ENCODE data around the gene TBC1D5.
"Not testable (repeated sequence)": the region's sequence is repeated elsewhere in the genome, so short reads cannot be mapped to it uniquely, and the experiment has no call there.

TBC1D5 gene

DNA sequence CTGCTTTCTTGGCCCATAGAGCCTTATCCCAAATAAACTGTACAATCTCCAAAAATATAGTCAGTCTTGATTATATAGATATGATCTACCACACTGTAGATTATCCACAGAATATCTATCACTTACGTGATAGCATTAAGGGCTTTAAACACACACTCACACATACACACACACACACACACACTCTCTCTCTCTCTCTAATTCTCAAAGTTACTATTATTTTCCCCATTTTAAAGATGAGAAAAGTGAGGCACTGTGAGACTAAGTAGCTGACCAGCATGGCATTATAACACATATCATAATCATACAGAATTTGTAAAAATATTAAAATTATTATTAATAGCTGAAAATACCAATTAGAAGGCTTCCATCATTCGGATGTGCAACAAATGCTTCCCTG, 4.2 kb downstream of the TBC1D5 start:
- H3K27ac ChIP-seq, result no peak overlapping the region
- TF ChIP-seq, protein P1, sequence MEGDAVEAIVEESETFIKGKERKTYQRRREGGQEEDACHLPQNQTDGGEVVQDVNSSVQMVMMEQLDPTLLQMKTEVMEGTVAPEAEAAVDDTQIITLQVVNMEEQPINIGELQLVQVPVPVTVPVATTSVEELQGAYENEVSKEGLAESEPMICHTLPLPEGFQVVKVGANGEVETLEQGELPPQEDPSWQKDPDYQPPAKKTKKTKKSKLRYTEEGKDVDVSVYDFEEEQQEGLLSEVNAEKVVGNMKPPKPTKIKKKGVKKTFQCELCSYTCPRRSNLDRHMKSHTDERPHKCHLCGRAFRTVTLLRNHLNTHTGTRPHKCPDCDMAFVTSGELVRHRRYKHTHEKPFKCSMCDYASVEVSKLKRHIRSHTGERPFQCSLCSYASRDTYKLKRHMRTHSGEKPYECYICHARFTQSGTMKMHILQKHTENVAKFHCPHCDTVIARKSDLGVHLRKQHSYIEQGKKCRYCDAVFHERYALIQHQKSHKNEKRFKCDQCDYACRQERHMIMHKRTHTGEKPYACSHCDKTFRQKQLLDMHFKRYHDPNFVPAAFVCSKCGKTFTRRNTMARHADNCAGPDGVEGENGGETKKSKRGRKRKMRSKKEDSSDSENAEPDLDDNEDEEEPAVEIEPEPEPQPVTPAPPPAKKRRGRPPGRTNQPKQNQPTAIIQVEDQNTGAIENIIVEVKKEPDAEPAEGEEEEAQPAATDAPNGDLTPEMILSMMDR (IDR thresholded peaks at IDR 0.05; ENCODE audit: low read depth, low read length, missing control alignments), result no peak
- in situ Hi-C loops (cut with HindIII; ENCODE audit: low pct_ligation_motif_present, low sequenced_read_pairs), result no loop called here
- H3K27me3 ChIP-seq (replicated peaks), result no peaks in the 10 kb centered on the region
- no peak overlapping the region for H3K4me3 ChIP-seq (ENCODE audit: low read depth, low read length)
- no peaks in the 10 kb centered on the region for H3K36me3 ChIP-seq (replicated peaks)
- no peak for DNase-seq

DNA sequence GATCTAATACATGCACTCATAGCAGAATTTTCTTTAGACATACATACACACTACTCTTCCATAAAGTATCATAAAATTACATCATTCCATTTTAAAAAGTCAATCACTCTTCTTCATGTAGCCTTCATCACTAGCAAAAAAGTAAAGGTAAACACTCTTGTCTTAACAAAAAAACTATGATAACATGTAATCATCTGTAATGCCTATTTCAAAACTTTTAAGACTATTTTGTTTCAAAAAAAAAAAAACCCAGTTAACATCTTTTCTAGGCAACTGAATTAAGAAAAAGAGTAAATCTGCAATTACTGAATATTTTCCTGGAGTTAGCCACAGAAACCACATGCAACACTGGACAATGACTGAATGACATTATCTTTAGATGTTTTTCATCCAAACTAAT, 4.8 kb downstream of the TBC1D5 start:
- no peak for DNase-seq
- H3K27me3 ChIP-seq (replicated peaks), result no peaks in the 10 kb centered on the region
- in situ Hi-C loops (cut with HindIII; ENCODE audit: low pct_ligation_motif_present, low sequenced_read_pairs), result no loop called here
- TF ChIP-seq, protein P1 (IDR thresholded peaks at IDR 0.05; ENCODE audit: low read depth, low read length, missing control alignments), result no peak
- H3K4me3 ChIP-seq (ENCODE audit: low read depth, low read length), result no peak overlapping the region
- H3K27ac ChIP-seq, result no peak overlapping the region
- H3K36me3 ChIP-seq (replicated peaks), result no peaks in the 10 kb centered on the region

DNA sequence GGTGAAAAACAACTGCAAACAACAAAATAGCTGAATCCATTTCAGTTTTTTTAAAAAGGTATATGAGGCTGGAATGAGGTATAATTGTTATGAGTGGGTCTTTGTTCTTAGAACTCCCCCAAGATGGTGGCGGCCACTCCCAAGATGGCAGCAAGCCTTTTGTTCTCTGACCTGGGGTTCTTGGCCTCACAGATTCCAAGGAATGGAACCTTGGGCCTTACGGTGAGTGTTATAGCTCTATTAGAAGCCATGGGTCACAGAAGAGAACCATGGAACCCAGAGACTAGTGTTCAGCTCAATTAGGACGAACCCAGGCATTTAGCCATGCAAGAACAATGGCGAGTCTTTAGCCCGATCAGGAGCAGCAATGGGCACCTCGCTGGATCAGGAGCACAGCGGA, 7.1 kb downstream of the TBC1D5 start:
- in situ Hi-C loops (cut with HindIII; ENCODE audit: low pct_ligation_motif_present, low sequenced_read_pairs); H3K27me3 ChIP-seq (replicated peaks); H3K27ac ChIP-seq; H3K36me3 ChIP-seq (replicated peaks); DNase-seq; H3K4me3 ChIP-seq (ENCODE audit: low read depth, low read length): not testable (repeated sequence)

DNA sequence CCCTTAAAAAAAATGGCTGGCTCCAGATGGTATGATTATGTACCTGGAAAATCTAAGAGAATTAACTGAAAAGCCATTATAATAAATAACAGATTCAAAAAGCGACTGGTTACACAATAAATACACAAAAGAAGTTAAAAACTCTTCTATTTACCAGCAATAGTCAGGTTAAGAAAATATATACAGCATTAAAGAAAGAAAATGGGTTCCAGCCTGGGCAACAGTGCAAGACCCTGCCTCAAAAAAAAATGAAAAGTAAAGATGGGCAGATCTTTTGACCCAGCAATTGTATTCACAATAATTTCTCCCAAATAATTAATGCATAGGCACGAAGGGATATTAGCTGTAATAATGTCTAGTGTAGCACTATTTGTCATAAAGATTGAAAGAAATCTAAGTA, 8.7 kb downstream of the TBC1D5 start:
- in situ Hi-C loops (cut with HindIII; ENCODE audit: low pct_ligation_motif_present, low sequenced_read_pairs), result no loop called here
- DNase-seq, result no peak
- Histone ChIP-seq H3K27me3 (replicated peaks) (no peaks in the 10 kb centered on the region), H3K36me3 (replicated peaks) (no peaks in the 10 kb centered on the region), H3K27ac (no peak overlapping the region), H3K4me3 (ENCODE audit: low read depth, low read length) (no peak overlapping the region)
- TF ChIP-seq, protein P1 (IDR thresholded peaks at IDR 0.05; ENCODE audit: low read depth, low read length, missing control alignments), result no peak

DNA sequence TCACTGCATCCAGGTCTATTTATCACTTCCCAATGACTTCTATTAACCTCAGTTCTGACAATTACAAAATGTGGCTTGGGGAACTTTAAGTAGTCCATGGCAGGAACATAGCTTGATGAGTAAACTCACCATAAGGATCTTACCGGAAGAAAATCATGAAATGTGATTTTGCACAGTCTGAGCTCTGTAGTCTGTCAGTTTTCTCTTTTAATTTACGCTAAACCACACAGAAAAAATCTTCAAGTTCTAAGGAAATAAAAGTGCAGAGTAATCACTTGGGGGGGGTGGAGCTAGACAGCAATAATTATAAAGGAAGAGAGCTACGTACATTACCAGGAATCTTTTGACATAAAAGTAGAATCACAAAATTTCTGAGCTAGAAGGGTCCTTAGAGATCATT, 9.2 kb downstream of the TBC1D5 start:
- DNase-seq, result no peak
- in situ Hi-C loops (cut with HindIII; ENCODE audit: low pct_ligation_motif_present, low sequenced_read_pairs), result no loop called here
- no peaks in the 10 kb centered on the region for H3K36me3 ChIP-seq (replicated peaks)
- H3K27ac ChIP-seq, result no peak overlapping the region
- TF ChIP-seq, protein P1 (IDR thresholded peaks at IDR 0.05; ENCODE audit: low read depth, low read length, missing control alignments), result no peak
- H3K27me3 ChIP-seq (replicated peaks), result no peaks in the 10 kb centered on the region
- no peak overlapping the region for H3K4me3 ChIP-seq (ENCODE audit: low read depth, low read length)

DNA sequence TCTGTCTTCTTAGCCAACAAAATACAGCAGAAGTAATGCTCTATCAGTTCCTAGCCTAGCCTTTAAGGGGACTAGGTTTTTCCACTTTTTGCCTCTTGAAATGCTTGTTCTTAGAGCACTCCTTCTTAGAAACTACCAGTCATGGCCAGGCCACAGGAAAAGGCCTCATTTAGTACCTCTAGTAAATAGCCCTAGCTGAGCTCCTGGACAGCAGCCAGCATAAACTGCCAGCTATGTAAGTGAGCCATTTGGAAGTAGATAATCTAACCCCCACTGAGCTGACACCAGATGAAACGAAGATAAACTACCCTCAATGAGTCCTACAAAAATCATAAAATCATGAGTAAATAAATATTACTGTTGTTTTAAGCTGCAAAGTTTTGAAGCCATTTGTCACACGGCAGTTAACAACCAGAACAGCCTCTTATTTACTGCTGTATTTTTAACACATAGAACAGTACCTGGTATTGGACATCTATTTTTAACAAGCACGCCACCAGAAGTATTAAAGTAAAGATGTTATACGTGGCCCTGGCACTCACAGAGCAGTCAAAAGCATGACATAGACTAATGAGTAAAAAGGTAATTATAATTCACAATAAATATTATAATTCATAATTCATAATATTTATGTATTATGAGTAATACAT, 12.0 kb downstream of the TBC1D5 start:
- H3K27ac ChIP-seq, result no peak overlapping the region
- peaks cover 2% of the 10 kb centered on the region for H3K36me3 ChIP-seq (replicated peaks)
- in situ Hi-C loops (cut with HindIII; ENCODE audit: low pct_ligation_motif_present, low sequenced_read_pairs), result no loop called here
- TF ChIP-seq, protein P1 (IDR thresholded peaks at IDR 0.05; ENCODE audit: low read depth, low read length, missing control alignments), result no peak
- H3K27me3 ChIP-seq (replicated peaks), result no peaks in the 10 kb centered on the region
- no peak overlapping the region for H3K4me3 ChIP-seq (ENCODE audit: low read depth, low read length)
- DNase-seq, result peak; percentile 92
